Mesenchymal stem cell (in vitro differentiated cells and primary cell): ENCODE data around the gene TEAD1.

Source experiments
- DNase-seq: peaks from one replicate; pipeline ENCODE4 v3.0.0-alpha.2; 2013
- H2AFZ ChIP-seq: one replicate; pipeline ENCODE4 v1.6.1; 2013; ENCODE audit warnings: low read depth, mild to moderate bottlenecking, control low read depth, inconsistent platforms, low read length, moderate library complexity
- H2AK5ac ChIP-seq: 2 replicates; pipeline ENCODE4 v1.6.1; 2013; ENCODE audit warnings: low read length, moderate library complexity, mild to moderate bottlenecking, inconsistent platforms; ENCODE audit not compliant: severe bottlenecking
- H2BK120ac ChIP-seq: one replicate; pipeline ENCODE4 v1.6.1; 2013; ENCODE audit warnings: low read depth, mild to moderate bottlenecking, inconsistent platforms, low read length, moderate library complexity
- H2BK12ac ChIP-seq, 2 experiments: one replicate each; pipeline ENCODE4 v1.6.1; 2013; ENCODE audit warnings: inconsistent platforms in 2 of 2, low read length in 2 of 2, mild to moderate bottlenecking in 2 of 2, moderate library complexity in 2 of 2, control low read depth in 1 of 2
- H2BK15ac ChIP-seq: one replicate; pipeline ENCODE4 v1.6.1; 2013; ENCODE audit warnings: mild to moderate bottlenecking, low read depth, inconsistent platforms; ENCODE audit not compliant: poor library complexity, severe bottlenecking
- H2BK5ac ChIP-seq: 2 replicates; pipeline ENCODE4 v1.6.1; 2013; ENCODE audit warnings: low read depth, mild to moderate bottlenecking, low read length, control low read depth, inconsistent platforms; ENCODE audit not compliant: poor library complexity, severe bottlenecking
- H3K14ac ChIP-seq, 2 experiments: one replicate each; pipeline ENCODE4 v1.6.1; 2013; ENCODE audit warnings: inconsistent platforms in 2 of 2, low read length in 2 of 2, control low read depth in 1 of 2, mild to moderate bottlenecking in 1 of 2, moderate library complexity in 1 of 2
- H3K18ac ChIP-seq, 2 experiments: one replicate each; pipeline ENCODE4 v1.6.1; 2013; ENCODE audit warnings: inconsistent platforms in 2 of 2, low read length in 2 of 2, control low read depth in 1 of 2, low read depth in 1 of 2, mild to moderate bottlenecking in 1 of 2
- H3K23ac ChIP-seq, 2 experiments: one replicate each; pipeline ENCODE4 v1.6.1; 2013; ENCODE audit warnings: inconsistent platforms in 2 of 2, low read length in 2 of 2, mild to moderate bottlenecking in 2 of 2, moderate library complexity in 2 of 2, control low read depth in 1 of 2
- H3K27ac ChIP-seq: 2 replicates; pipeline ENCODE4 v1.5.1; 2013; ENCODE audit warnings: mild to moderate bottlenecking, moderate library complexity, low read length, control low read depth, inconsistent platforms; ENCODE audit not compliant: poor library complexity, severe bottlenecking
- H3K27me3 ChIP-seq, 2 experiments: 2 replicates each; pipeline versions ENCODE4 v1.6.1 to v1.7.0; 2013; ENCODE audit warnings: low read length in 2 of 2, mild to moderate bottlenecking in 2 of 2, moderate library complexity in 2 of 2, control low read depth in 1 of 2, inconsistent platforms in 1 of 2; ENCODE audit not compliant: control insufficient read depth in 1 of 2, insufficient read depth in 1 of 2
- H3K36me3 ChIP-seq, 2 experiments: 2 replicates each; pipeline versions ENCODE4 v1.6.1 to v1.7.0; 2013; ENCODE audit warnings: low read length in 2 of 2, control low read depth in 1 of 2, inconsistent platforms in 1 of 2, low read depth in 1 of 2, mild to moderate bottlenecking in 1 of 2; ENCODE audit not compliant: insufficient read depth in 2 of 2, control insufficient read depth in 1 of 2
- H3K4ac ChIP-seq, 2 experiments: one replicate each; pipeline ENCODE4 v1.6.1; 2013; ENCODE audit warnings: inconsistent platforms in 2 of 2, low read length in 2 of 2, mild to moderate bottlenecking in 2 of 2, moderate library complexity in 2 of 2, control low read depth in 1 of 2, low read depth in 1 of 2
- H3K4me1 ChIP-seq: 2 replicates; pipeline ENCODE4 v1.6.1; 2013; ENCODE audit warnings: low read depth, low read length, control low read depth; ENCODE audit not compliant: control insufficient read depth, insufficient read depth
- H3K4me2 ChIP-seq: 2 replicates; pipeline ENCODE4 v1.6.1; 2013; ENCODE audit warnings: low read length, mild to moderate bottlenecking, inconsistent platforms; ENCODE audit not compliant: poor library complexity, severe bottlenecking
- H3K4me3 ChIP-seq, 2 experiments: 2 replicates each; pipeline versions ENCODE4 v1.5.1 to v1.7.0; 2013; ENCODE audit warnings: low read length in 2 of 2, mild to moderate bottlenecking in 2 of 2, control low read depth in 1 of 2, low read depth in 1 of 2; ENCODE audit not compliant: insufficient read depth in 1 of 2
- H3K79me1 ChIP-seq: replicated peaks from 2 replicates; pipeline ENCODE4 v1.6.1; 2013; ENCODE audit warnings: mild to moderate bottlenecking, control low read depth, low read length, inconsistent platforms; ENCODE audit not compliant: poor library complexity, severe bottlenecking
- H3K9ac ChIP-seq: 2 replicates; pipeline ENCODE4 v1.7.0; 2013; ENCODE audit warnings: mild to moderate bottlenecking, low read length, moderate library complexity
- H3K9me3 ChIP-seq: 2 replicates; pipeline ENCODE4 v1.7.0; 2013; ENCODE audit warnings: mild to moderate bottlenecking, low read length; ENCODE audit not compliant: control insufficient read depth
- H4K8ac ChIP-seq: one replicate; pipeline ENCODE4 v1.6.1; 2013; ENCODE audit warnings: inconsistent platforms, mild to moderate bottlenecking, low read length, moderate library complexity
- H4K91ac ChIP-seq: one replicate; pipeline ENCODE4 v1.6.1; 2013; ENCODE audit warnings: mild to moderate bottlenecking, low read length, inconsistent platforms
- WGBS: methylation state at CpG from one replicate; pipeline ENCODE4 v1.1.7; 2013; ENCODE audit warnings: mixed read lengths; 5-methylcytosine and 5-hydroxymethylcytosine counted together

Gene TEAD1

DNA sequence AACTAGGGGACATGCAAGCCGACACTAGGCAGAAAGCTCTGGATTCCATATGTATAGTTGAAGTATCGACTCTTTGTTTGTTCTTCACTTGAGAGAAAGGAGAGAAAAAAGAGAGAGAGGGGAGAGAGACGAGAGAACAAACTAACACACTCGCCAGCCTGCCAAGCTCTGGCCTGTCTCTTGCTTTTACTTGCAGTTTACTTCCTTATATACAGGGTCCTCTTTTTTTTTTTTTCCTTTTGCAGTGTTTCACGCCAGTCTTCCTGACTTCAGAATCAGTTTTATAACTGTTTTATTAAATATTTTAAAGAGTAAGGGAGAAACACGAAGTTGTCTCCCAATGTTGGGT lies 19.9 kb downstream of the TEAD1 start:
- Histone ChIP-seq H3K9ac (peak overlapping the region; percentile 91), H2AK5ac (peak overlapping the region; percentile 89), H4K91ac (peak overlapping the region; percentile 84), H2BK12ac (peak overlapping the region; percentile 72 to 79), H3K4me2 (peak overlapping the region; percentile 62), H2BK120ac (peak overlapping the region; percentile 99), H3K9me3 (no peaks in the 10 kb centered on the region), H3K23ac (no peak overlapping the region), H3K79me1 (no peaks in the 10 kb centered on the region), H3K4me1 (peaks cover 26% of the 10 kb centered on the region), H3K4me3 (peak overlapping the region in 1 of 2 experiments; percentile 46), H3K4ac (peak overlapping the region in 1 of 2 experiments; percentile 75), H2AFZ (no peak overlapping the region), H3K27ac (peak overlapping the region; percentile 99), H3K18ac (peak overlapping the region; percentile 79 to 92), H2BK15ac (no peak overlapping the region), H2BK5ac (peak overlapping the region; percentile 68), H3K36me3 (peaks cover 0 to 2% of the 10 kb centered on the region in 2 experiments), H4K8ac (peak overlapping the region; percentile 90), H3K27me3 (no peaks in the 10 kb centered on the region), H3K14ac (no peak overlapping the region)
- 17% methylated on average over 3 of the region's 6 CpGs for WGBS
- DNase-seq = no peak

DNA sequence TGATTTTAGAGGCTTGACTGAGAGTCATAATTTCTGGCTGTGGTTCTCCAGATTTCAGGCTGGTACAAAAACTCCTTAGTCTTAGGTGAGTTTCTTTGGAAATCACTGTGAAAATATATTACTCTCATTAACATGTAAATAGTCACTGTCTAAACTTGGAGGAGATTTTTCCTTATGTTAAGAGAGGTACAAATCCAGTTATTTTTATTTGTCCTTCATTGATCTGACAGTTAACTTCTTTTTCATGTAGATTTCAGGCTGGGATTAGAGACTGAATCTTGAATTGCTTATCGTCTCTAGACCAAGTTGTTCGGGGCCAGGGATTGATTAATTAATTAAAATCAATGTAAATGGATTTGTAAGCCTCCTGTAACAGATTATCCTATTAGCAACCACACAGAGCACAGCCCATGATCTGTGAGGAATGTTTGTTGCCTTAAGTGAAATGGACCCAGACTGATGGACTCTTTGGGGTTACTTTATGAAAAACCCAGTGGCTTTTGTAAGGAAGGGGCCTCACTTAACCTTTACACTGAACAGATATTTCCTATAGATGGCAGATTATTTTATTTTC lies 21.1 kb downstream of the TEAD1 start:
- Histone ChIP-seq H3K9ac (peak overlapping the region; percentile 91), H3K4me2 (no peak overlapping the region), H2AK5ac (peak overlapping the region; percentile 89), H4K8ac (no peak overlapping the region), H3K18ac (peak overlapping the region; percentile 82 to 91), H2BK5ac (no peak overlapping the region), H3K4me3 (no peak overlapping the region), H3K14ac (no peak overlapping the region), H3K23ac (no peak overlapping the region), H2AFZ (no peak overlapping the region), H2BK120ac (peak overlapping the region; percentile 80), H2BK12ac (no peak overlapping the region), H3K79me1 (no peaks in the 10 kb centered on the region), H3K27me3 (no peaks in the 10 kb centered on the region), H3K4ac (peak overlapping the region in 1 of 2 experiments; percentile 81), H2BK15ac (no peak overlapping the region), H3K9me3 (no peaks in the 10 kb centered on the region), H3K4me1 (peaks cover 26% of the 10 kb centered on the region), H4K91ac (no peak overlapping the region), H3K36me3 (peaks cover 0 to 2% of the 10 kb centered on the region in 2 experiments), H3K27ac (peak overlapping the region; percentile 99)
- no CpG with 5 or more reads among the region's 2 CpGs for WGBS
- no peak for DNase-seq

DNA sequence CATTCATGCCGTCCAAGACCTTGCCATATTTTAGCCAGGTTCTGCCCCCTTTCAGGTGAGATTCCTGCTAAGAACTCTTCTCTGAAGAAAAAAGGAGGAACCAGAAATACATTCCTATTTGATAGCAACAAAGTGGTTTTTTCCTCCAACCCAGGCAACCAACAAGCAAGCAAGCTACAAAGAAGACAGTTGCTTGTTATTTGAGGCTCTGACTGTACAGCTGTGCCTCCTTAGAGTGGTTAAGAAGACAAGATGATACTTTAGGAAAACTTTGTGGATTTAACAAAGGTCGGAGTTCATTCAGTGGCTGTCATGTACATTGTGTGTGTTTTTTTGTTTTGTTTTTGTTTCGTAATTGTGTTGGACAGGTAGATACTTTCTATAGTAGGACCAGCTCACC lies 21.7 kb downstream of the TEAD1 start:
- Histone ChIP-seq H2BK120ac (peak overlapping the region; percentile 39), H2BK5ac (no peak overlapping the region), H3K4ac (peak overlapping the region; percentile 24 to 78), H3K9me3 (no peaks in the 10 kb centered on the region), H3K36me3 (peaks cover 0 to 2% of the 10 kb centered on the region in 2 experiments), H3K14ac (no peak overlapping the region), H4K8ac (no peak overlapping the region), H2AFZ (no peak overlapping the region), H2BK15ac (no peak overlapping the region), H4K91ac (no peak overlapping the region), H3K4me3 (no peak overlapping the region), H3K27me3 (no peaks in the 10 kb centered on the region), H3K79me1 (no peaks in the 10 kb centered on the region), H3K9ac (peak overlapping the region; percentile 91), H2BK12ac (peak overlapping the region in 1 of 2 experiments; percentile 70), H3K4me2 (no peak overlapping the region), H2AK5ac (peak overlapping the region; percentile 42), H3K27ac (peak overlapping the region; percentile 99), H3K4me1 (peaks cover 23% of the 10 kb centered on the region), H3K23ac (no peak overlapping the region), H3K18ac (peak overlapping the region; percentile 81 to 91)
- 97% methylated on average over 2 of the region's 3 CpGs for WGBS
- DNase-seq = no peak

DNA sequence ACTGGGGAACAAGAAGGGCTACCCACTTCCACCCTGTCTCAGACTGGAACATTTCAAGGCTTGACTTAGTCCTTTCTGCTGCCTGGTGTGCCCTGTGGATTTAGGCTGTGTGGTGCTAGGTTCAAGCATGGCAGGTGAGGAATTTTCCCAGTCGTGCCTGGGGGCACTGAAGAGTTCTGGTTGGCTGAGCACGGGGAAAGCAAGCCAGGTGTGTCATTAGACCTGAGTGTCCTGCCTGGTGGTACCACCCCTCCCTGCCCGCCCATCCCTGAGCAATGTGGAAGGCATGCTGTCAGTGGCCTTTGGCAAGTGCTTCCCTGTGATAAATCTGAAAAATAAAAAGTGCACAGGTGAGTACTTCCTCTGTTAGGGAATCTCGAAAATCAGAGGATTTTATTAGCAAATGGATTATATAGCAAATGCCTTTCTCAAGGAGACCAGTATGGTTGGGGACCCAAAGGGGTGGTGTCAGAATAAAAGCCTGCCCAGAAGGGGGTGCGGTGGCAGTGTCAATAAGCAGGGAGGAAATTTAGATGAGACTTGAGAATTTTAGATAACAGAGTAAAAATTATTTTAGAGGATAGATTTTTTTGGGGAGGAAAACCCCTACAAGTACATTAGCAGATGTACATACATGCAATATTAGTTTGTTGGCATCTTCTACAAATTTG lies 22.8 kb downstream of the TEAD1 start:
- Histone ChIP-seq H3K14ac (no peak overlapping the region), H2BK5ac (no peak overlapping the region), H2BK15ac (no peak overlapping the region), H3K4me2 (no peak overlapping the region), H2BK120ac (peak overlapping the region; percentile 66), H2AFZ (no peak overlapping the region), H3K23ac (no peak overlapping the region), H3K36me3 (peaks cover 0 to 2% of the 10 kb centered on the region in 2 experiments), H4K8ac (peak overlapping the region; percentile 76), H4K91ac (peak overlapping the region; percentile 92), H3K27me3 (no peaks in the 10 kb centered on the region), H3K9ac (no peak overlapping the region), H3K79me1 (no peaks in the 10 kb centered on the region), H3K4me3 (no peak overlapping the region), H3K4ac (peak overlapping the region; percentile 34 to 76), H2AK5ac (peak overlapping the region; percentile 3), H2BK12ac (peak overlapping the region; percentile 40 to 70), H3K9me3 (no peaks in the 10 kb centered on the region), H3K27ac (no peak overlapping the region), H3K18ac (peak overlapping the region; percentile 49 to 81), H3K4me1 (peaks cover 23% of the 10 kb centered on the region)
- no peak for DNase-seq
- 95% methylated on average over 5 of the region's 5 CpGs for WGBS
